GM18868 (cell line): ENCODE measurements around the gene EXOC2.
A peak's percentile ranks its signal among the peaks of the same experiment; 100 is the strongest.
"Not testable (repeated sequence)": the region's sequence is repeated elsewhere in the genome, so short reads cannot be mapped to it uniquely, and the experiment has no call there.

ENCODE experiments used
- ATAC-seq: cut with Tn5 transposase; IDR thresholded peaks from one replicate; pipeline ENCODE4 v1.9.1; 2021; ENCODE audit warnings: mild to moderate bottlenecking, moderate library complexity; ENCODE audit not compliant: unreplicated experiment

Gene EXOC2

GRCh38 chr6:683742-684440, 9.0 kb downstream of the EXOC2 start:
- ATAC-seq = peak; percentile 64

DNA sequence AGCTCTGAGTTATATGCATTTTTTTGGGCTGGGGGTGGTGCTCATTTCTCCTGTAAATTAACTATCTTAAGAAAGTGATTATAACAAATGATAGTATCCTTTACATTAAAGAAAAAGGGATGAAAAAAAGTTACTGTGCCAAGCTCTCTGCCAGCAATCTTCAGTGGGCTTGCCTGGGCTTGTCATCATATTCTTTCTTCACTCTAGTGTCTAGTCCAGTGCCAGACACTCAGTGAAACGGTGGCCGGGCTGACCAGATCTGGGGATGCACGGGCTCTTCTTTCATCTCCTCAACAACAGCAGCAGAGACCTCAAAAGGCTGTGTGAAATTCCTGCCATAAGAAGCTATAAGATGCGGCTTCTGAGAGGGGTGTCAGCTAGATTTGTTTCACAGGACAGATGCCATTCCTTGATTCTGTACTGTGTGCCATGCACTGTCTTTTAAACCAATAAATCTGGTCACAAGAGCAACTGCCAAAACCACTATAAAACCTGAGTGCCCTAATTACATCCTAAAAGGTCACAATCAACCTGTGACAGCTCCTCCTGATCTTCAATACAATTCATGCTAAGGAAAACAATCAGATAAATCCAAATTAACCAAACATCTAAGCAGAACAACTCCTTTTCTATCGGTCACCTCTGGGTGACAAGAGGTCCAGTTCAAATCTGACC, 12.1 kb downstream of the EXOC2 start:
- ATAC-seq = no peak

DNA sequence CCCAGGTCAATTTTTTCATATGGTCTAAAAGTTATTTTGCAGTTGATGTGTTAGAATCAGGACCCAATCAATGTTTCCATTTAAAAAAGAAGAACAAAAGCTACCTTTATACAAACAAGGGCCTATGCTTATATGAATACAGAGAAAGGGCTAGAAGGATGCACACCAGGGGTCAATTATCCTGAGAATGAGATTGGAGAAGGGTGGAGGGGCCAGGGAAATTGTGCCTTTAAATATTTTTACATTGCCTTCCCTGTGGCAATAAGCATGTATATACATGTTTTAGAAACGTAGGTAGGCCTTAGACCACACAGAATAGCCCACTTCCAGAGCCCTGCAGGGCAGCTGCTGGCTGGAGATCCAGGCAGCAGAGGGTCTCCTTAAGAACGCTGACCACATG, 12.7 kb downstream of the EXOC2 start:
- ATAC-seq = no peak

- ATAC-seq = no peak
These were observed 13.7 kb downstream of the EXOC2 start for GRCh38 chr6:679282-679681.

GRCh38 chr6:678520-678919, 14.4 kb downstream of the EXOC2 start:
- no peak for ATAC-seq

GRCh38 chr6:677919-678318, 15.0 kb downstream of the EXOC2 start:
- no peak for ATAC-seq

GRCh38 chr6:674956-675355, 18.0 kb downstream of the EXOC2 start:
- ATAC-seq = no peak

GRCh38 chr6:674406-674805, 18.5 kb downstream of the EXOC2 start:
- ATAC-seq = no peak

- no peak for ATAC-seq
These were observed 25.5 kb downstream of the EXOC2 start for GRCh38 chr6:667253-667927.

- ATAC-seq = no peak
These were observed 27.3 kb downstream of the EXOC2 start for GRCh38 chr6:665403-666267.

- ATAC-seq = not testable (repeated sequence)
These were observed 29.2 kb downstream of the EXOC2 start for GRCh38 chr6:663788-664187.

DNA sequence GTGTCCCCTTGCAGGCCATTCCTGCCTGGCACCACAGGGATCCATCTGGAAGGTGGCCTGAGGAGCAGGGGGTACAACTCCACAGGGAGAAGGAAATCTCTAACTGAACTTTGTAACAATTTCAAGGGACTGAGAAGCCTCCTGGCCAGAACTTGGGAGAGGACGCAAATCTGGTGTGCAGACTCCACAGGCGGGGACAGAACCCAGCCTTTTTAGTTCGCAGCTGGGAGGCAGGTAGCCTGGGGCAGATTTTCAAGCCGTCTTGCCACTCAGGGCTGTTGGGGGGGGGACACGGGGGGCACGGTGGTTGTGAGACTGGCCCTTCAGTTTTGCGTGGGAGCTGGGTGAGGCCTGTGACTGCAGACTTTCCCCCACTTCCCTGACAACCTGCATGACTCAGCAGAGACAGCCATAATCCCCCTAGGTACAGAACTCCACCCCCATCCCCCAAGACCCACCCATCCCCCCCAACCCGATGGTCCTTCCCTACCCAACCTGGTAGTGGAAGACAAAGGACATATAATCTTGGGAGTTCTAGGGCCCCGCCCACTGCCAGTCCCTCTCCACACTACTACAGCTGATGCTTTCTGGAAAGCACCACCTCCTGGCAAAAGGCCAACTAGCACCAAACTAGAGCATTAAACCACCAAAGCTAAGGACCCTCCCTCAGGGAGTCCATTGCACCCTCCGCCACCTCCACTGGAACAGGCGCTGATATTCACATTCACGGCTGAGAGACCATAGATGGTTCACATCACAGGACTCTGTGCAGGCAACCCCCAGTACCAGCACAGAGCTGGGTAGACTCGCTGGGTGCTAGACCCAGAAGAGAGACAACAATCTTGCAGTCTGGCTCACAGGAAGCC, 33.0 kb downstream of the EXOC2 start:
- ATAC-seq = no peak

- no peak for ATAC-seq
These were observed 34.7 kb downstream of the EXOC2 start for GRCh38 chr6:658244-658643.

- ATAC-seq = no peak
These were observed 35.2 kb downstream of the EXOC2 start for GRCh38 chr6:657743-658142.

DNA sequence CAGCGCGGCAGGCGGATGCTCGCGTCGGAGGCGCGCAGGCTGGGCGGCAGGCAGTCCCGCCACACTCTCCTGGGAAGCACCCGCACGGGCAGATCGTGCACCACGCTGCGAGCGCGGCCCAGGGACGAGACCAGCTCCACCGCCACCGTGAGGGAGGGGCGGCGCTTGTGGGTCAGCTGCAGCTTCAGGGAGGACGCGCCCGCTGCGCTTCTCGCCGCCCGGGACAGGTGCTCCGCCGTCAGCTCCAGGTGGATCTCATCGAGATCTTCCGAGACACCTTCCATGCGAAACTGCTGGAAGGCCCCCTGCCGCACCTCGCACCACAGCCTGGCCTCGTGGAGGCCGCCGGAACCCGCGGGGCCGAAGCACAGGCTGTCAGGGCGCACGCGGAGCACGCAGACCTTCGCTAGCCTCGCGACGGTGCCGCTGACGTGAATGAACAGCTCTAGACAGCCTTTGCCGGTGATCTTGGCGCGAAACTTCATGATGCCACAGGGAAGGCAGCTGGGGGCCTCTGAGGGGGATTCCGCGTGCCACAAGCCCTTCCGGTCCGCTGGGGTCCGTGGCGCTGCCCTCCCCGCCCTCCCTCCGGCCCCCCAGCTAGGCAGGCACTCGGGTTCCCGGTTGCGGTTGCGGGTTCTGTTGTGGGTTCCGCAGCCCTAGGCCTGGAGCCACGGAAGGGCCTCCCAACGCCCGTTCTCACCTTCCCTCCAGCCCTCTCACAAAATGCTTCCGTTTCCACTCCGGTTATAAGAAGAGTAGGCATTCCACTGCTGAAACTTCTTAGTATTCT, 36.3 kb downstream of the EXOC2 start, which contains the start of gene HUS1B:
HUS1B (minus strand) TSS at position 641 of the 793 bp plus-strand sequence; CDS start at position 485, 156 bp downstream.
- ATAC-seq = no peak

DNA sequence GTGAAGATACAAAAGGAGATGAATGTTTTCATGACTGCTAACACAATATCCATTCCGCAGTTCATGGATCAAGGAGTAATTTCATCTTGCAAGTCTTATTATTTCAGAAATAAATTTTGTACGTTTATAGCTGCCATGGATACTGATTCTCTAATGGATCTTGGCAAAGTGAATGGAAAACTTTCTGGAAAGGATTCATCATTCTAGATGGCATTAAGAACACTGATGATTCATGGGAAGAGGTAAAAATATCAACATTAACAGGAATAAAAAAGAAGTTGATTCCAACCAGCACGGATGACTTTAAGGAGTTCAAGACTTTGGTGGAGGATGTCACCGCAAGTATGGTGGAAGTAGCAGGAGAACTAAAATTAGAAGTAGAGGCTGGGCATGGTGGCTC, 38.8 kb downstream of the EXOC2 start:
- ATAC-seq = no peak

DNA sequence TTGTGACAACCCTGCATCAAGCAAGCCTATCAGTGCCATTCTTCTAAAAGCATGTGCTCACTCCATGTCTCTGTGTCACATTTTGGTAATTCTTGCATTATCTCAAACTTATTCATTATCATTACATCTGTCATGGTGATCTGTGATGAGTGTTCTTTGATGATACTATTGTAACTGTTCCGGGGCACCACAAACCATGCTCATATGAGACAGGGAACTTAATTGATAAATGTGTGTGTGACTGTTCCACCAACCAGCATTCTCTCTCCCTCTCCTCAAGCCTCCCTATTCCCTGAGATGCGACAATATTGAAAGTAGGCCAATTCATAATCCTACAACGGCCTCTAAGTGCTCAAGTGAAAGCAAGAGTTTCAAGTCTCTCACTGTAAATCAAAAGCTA, 40.1 kb downstream of the EXOC2 start:
- ATAC-seq = no peak

DNA sequence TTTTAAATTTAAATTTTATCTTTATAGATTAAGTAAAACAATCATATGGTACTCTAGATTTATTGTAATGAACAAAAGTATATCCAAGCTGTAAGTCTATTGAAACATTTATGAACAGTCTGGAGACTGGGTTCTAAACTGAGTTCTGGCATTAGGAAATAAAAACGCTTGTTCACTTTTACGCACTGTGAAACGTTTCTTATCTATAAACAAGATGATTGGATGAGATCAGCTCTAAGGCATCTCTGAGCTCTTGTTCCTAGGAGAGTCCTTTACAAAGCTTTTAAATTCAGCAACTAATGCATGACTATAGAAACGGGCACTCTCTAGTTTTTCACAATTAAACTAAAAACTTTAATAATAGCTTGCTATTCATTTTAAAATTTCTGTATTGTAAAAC, 42.8 kb downstream of the EXOC2 start:
- ATAC-seq = no peak

- ATAC-seq = no peak
These were observed 50.1 kb downstream of the EXOC2 start for GRCh38 chr6:642805-643204.
